ENCODE results near the gene GDF2. TPM values are rescaled to one million over a fixed set of nuclear protein-coding genes. Genes with fewer than 3 reads are reported as not detected.

GDF2 gene
- total RNA-seq, 4 donors from 2014 or later, result not detected

DNA sequence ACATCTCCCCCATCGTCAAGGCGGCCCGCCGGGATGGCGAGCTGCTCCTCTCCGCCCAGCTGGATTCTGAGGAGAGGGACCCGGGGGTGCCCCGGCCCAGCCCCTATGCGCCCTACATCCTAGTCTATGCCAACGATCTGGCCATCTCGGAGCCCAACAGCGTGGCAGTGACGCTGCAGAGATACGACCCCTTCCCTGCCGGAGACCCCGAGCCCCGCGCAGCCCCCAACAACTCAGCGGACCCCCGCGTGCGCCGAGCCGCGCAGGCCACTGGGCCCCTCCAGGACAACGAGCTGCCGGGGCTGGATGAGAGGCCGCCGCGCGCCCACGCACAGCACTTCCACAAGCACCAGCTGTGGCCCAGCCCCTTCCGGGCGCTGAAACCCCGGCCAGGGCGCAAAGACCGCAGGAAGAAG, 12.2 kb upstream of the GDF2 start:
- 95 to 98% methylated on average over 11 to 37 of the region's 37 CpGs for WGBS, 2 donors
- DNase-seq (ENCODE audit: low spot score in 2 of 2), result no peak

DNA sequence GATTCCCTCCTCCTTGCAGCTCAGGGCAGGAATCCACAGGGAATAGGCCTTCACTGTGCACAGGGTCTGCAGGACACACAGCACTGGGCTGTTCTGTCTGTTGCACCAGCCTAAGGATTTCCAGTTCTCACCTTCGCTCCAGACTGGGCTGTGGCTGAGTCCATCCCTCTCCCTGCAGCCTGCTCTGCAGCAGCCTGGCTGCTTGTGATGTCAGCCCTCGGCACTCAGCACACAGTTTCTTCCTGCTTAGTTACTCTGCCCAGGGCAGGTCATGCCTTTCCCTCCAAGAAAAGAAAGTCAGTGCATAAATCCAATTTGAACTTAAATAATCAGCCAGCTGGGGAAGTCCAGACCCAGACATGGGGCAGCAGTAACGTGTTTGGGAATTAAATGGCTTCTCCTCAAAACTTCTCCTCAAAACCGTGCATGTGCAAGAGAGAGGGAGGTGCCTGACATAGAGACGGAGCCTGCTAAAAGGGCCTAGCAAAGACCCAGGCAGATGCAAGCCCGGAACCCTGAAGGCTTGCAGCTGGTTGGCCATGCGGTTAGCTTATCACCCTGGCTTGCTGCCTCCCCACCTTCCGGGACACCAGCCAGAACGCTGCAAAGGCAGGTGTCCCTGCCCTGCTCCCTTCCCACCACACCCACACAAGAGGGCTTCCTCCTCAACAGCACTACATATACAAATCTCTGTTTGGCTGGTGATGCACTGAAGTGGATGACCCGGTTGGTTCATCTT, 10.9 kb upstream of the GDF2 start:
- no peak overlapping the region for H3K27ac ChIP-seq
- DNase-seq (ENCODE audit: low spot score in 2 of 2), result no peak
- H3K36me3 ChIP-seq, result peaks cover 0 to 6% (median 0%) of the 10 kb centered on the region in 3 donors
- no peaks in the 10 kb centered on the region for H3K9me3 ChIP-seq
- no peak overlapping the region for H3K4me3 ChIP-seq
- TF ChIP-seq, protein P1, sequence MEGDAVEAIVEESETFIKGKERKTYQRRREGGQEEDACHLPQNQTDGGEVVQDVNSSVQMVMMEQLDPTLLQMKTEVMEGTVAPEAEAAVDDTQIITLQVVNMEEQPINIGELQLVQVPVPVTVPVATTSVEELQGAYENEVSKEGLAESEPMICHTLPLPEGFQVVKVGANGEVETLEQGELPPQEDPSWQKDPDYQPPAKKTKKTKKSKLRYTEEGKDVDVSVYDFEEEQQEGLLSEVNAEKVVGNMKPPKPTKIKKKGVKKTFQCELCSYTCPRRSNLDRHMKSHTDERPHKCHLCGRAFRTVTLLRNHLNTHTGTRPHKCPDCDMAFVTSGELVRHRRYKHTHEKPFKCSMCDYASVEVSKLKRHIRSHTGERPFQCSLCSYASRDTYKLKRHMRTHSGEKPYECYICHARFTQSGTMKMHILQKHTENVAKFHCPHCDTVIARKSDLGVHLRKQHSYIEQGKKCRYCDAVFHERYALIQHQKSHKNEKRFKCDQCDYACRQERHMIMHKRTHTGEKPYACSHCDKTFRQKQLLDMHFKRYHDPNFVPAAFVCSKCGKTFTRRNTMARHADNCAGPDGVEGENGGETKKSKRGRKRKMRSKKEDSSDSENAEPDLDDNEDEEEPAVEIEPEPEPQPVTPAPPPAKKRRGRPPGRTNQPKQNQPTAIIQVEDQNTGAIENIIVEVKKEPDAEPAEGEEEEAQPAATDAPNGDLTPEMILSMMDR (IDR thresholded peaks at IDR 0.05), result no peak
- no peak for TF ChIP-seq EP300 (IDR thresholded peaks at IDR 0.05)
- no peak for TF ChIP-seq POLR2A (IDR thresholded peaks at IDR 0.05)
- H3K27me3 ChIP-seq, result no peaks in the 10 kb centered on the region
- 59 to 63% methylated on average over 10 of the region's 10 CpGs for WGBS, 2 donors
- peaks cover 0 to 10% (median 0%) of the 10 kb centered on the region in 4 donors for H3K4me1 ChIP-seq

More for the DNA sequence above, 12.2 kb upstream of the GDF2 start:
- TF ChIP-seq POLR2A (IDR thresholded peaks at IDR 0.05), result no peak
- no peak for TF ChIP-seq EP300 (IDR thresholded peaks at IDR 0.05)
- TF ChIP-seq, protein P1 (IDR thresholded peaks at IDR 0.05), result no peak
- H3K9me3 ChIP-seq, result no peaks in the 10 kb centered on the region
- peaks cover 0 to 10% (median 0%) of the 10 kb centered on the region in 4 donors for H3K4me1 ChIP-seq
- no peaks in the 10 kb centered on the region for H3K27me3 ChIP-seq
- no peak overlapping the region for H3K27ac ChIP-seq
- H3K36me3 ChIP-seq, result peaks cover 0 to 6% (median 0%) of the 10 kb centered on the region in 3 donors
- no peak overlapping the region for H3K4me3 ChIP-seq

DNA sequence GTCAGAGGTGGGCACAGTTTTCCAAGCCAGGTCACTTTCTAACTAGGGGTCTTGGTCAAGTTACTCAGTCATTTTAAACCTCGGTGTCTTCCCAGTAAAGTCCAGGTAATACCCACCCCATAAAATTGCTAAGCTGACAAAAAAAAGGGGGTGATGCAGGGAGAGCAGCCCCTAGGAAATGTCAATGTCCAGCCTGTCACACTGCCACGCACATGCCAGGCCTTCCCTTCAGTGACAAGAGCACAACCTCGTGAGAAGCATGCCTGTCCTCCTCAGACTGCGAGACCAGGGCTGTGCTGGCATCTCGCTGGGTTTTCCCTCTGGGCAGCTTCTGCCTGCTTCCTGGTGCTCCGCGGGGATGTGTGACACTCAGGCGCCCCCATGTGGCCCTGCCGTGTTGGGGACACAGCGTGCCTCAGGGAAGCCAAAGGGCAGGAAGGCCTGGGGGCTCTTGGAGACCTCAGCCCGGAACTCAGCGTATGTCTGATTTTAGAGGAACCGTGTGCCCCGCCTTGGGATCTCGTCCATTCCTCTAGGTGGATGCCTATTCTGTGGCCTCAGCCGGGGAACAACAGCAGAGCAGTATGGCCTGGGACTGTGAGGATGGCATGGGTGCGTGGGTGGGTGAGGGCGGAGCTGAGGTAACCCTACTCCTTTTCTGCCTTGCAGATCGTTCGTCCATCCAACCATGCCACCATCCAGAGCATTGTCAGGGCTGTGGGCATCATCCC, 10.2 kb upstream of the GDF2 start:
- Histone ChIP-seq H3K4me3 (no peak overlapping the region), H3K27ac (no peak overlapping the region), H3K27me3 (no peaks in the 10 kb centered on the region), H3K9me3 (no peaks in the 10 kb centered on the region), H3K4me1 (peaks cover 0 to 10% (median 0%) of the 10 kb centered on the region in 4 donors), H3K36me3 (peaks cover 0 to 6% (median 0%) of the 10 kb centered on the region in 3 donors)
- TF ChIP-seq POLR2A (IDR thresholded peaks at IDR 0.05) (no peak), EP300 (IDR thresholded peaks at IDR 0.05) (no peak)
- TF ChIP-seq, protein P1 (IDR thresholded peaks at IDR 0.05), result peak; percentile 64 to 91 (median 81)
- peak; percentile 66 to 81 for DNase-seq (ENCODE audit: low spot score in 2 of 2)
- 23 to 54% methylated on average over 11 to 18 of the region's 20 CpGs for WGBS, 2 donors

DNA sequence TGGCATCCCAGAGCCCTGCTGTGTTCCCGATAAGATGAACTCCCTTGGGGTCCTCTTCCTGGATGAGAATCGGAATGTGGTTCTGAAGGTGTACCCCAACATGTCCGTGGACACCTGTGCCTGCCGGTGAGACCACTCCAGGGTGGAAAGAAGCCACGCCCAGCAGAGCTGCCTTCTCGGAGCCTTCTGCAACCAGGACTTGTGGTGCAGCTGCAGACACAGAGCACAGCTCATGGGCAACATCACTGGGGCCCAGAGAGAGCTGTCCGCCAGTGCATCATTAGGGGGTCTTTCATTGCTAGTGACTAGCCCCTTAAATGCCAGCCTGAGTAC, 9.6 kb upstream of the GDF2 start:
- Histone ChIP-seq H3K9me3 (no peaks in the 10 kb centered on the region), H3K4me3 (no peak overlapping the region), H3K27me3 (no peaks in the 10 kb centered on the region), H3K4me1 (peaks cover 0 to 10% (median 0%) of the 10 kb centered on the region in 4 donors), H3K27ac (no peak overlapping the region), H3K36me3 (peaks cover 0 to 6% (median 0%) of the 10 kb centered on the region in 3 donors)
- no peak for DNase-seq (ENCODE audit: low spot score in 2 of 2)
- TF ChIP-seq, protein P1 (IDR thresholded peaks at IDR 0.05), result no peak
- TF ChIP-seq POLR2A (IDR thresholded peaks at IDR 0.05) (no peak), EP300 (IDR thresholded peaks at IDR 0.05) (no peak)
- 73 to 87% methylated on average over 5 to 7 of the region's 7 CpGs for WGBS, 2 donors

All from tibial nerve (tissue), 4 donors.